ENCODE data around the gene SLC35F1. TPM values are rescaled to one million over a fixed set of nuclear protein-coding genes. Genes with fewer than 3 reads are reported as not detected.

The SLC35F1 gene
- total and polyA plus RNA-seq, 4 donors = 0.01 to 0.09 (median 0.08) TPM; not detected in 1

DNA sequence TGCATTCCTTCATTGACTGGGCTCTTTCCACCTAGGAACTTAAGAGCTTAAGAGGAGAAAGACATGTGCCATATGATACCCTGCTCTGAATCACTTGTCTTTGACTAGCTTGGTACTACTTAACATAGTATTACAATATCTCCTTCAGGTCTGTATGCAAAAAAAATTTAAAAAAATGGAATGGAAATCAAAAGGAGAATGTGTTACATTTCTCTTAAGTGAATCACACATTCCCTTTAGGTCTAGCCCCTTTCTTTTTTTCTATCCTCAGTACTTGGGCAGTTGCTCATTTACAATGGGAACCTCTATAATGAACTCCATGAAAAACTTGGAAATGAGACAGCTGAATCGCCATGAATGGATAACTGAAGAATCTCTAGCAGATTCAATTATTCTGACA, 53.8 kb downstream of the SLC35F1 start:
- no peak overlapping the region for H3K4me3 ChIP-seq (ENCODE audit: low read depth in 1 of 3, low read length in 3 of 3)
- 59% methylated on average over 1 of the region's 1 CpG for WGBS
- DNase-seq (ENCODE audit: low spot score) = no peak
- H3K9ac ChIP-seq (ENCODE audit: low read depth in 1 of 2, low read length in 2 of 2) = no peak overlapping the region
- TF ChIP-seq JUND (IDR thresholded peaks at IDR 0.05) = no peak
- no peak for TF ChIP-seq EGR1 (IDR thresholded peaks at IDR 0.05; ENCODE audit: low read depth in 2 of 2)
- no peak for TF ChIP-seq RAD21 (IDR thresholded peaks at IDR 0.05)
- TF ChIP-seq, protein P1, sequence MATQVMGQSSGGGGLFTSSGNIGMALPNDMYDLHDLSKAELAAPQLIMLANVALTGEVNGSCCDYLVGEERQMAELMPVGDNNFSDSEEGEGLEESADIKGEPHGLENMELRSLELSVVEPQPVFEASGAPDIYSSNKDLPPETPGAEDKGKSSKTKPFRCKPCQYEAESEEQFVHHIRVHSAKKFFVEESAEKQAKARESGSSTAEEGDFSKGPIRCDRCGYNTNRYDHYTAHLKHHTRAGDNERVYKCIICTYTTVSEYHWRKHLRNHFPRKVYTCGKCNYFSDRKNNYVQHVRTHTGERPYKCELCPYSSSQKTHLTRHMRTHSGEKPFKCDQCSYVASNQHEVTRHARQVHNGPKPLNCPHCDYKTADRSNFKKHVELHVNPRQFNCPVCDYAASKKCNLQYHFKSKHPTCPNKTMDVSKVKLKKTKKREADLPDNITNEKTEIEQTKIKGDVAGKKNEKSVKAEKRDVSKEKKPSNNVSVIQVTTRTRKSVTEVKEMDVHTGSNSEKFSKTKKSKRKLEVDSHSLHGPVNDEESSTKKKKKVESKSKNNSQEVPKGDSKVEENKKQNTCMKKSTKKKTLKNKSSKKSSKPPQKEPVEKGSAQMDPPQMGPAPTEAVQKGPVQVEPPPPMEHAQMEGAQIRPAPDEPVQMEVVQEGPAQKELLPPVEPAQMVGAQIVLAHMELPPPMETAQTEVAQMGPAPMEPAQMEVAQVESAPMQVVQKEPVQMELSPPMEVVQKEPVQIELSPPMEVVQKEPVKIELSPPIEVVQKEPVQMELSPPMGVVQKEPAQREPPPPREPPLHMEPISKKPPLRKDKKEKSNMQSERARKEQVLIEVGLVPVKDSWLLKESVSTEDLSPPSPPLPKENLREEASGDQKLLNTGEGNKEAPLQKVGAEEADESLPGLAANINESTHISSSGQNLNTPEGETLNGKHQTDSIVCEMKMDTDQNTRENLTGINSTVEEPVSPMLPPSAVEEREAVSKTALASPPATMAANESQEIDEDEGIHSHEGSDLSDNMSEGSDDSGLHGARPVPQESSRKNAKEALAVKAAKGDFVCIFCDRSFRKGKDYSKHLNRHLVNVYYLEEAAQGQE (IDR thresholded peaks at IDR 0.05) = no peak
- no peak for TF ChIP-seq TAF1 (conservative IDR thresholded peaks at IDR 0.05)
- no peak for TF ChIP-seq FOXA2 (IDR thresholded peaks at IDR 0.05)
- no peak for TF ChIP-seq RXRA (IDR thresholded peaks at IDR 0.05)
- TF ChIP-seq, protein P2, sequence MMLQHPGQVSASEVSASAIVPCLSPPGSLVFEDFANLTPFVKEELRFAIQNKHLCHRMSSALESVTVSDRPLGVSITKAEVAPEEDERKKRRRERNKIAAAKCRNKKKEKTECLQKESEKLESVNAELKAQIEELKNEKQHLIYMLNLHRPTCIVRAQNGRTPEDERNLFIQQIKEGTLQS (IDR thresholded peaks at IDR 0.05) = no peak
- TF ChIP-seq SP1 (IDR thresholded peaks at IDR 0.05) = no peak
- TF ChIP-seq GABPA (IDR thresholded peaks at IDR 0.05 in 1 of 2, conservative IDR thresholded peaks at IDR 0.05 in 1 of 2) = no peak
- no peak for TF ChIP-seq FOXA1 (IDR thresholded peaks at IDR 0.05)
- TF ChIP-seq, protein P3, sequence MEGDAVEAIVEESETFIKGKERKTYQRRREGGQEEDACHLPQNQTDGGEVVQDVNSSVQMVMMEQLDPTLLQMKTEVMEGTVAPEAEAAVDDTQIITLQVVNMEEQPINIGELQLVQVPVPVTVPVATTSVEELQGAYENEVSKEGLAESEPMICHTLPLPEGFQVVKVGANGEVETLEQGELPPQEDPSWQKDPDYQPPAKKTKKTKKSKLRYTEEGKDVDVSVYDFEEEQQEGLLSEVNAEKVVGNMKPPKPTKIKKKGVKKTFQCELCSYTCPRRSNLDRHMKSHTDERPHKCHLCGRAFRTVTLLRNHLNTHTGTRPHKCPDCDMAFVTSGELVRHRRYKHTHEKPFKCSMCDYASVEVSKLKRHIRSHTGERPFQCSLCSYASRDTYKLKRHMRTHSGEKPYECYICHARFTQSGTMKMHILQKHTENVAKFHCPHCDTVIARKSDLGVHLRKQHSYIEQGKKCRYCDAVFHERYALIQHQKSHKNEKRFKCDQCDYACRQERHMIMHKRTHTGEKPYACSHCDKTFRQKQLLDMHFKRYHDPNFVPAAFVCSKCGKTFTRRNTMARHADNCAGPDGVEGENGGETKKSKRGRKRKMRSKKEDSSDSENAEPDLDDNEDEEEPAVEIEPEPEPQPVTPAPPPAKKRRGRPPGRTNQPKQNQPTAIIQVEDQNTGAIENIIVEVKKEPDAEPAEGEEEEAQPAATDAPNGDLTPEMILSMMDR (IDR thresholded peaks at IDR 0.05; ENCODE audit: low read depth, low read length, missing input control) = no peak
- TF ChIP-seq, protein P4, sequence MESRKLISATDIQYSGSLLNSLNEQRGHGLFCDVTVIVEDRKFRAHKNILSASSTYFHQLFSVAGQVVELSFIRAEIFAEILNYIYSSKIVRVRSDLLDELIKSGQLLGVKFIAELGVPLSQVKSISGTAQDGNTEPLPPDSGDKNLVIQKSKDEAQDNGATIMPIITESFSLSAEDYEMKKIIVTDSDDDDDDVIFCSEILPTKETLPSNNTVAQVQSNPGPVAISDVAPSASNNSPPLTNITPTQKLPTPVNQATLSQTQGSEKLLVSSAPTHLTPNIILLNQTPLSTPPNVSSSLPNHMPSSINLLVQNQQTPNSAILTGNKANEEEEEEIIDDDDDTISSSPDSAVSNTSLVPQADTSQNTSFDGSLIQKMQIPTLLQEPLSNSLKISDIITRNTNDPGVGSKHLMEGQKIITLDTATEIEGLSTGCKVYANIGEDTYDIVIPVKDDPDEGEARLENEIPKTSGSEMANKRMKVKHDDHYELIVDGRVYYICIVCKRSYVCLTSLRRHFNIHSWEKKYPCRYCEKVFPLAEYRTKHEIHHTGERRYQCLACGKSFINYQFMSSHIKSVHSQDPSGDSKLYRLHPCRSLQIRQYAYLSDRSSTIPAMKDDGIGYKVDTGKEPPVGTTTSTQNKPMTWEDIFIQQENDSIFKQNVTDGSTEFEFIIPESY (IDR thresholded peaks at IDR 0.05) = no peak
- no peak for TF ChIP-seq HNF4A (conservative IDR thresholded peaks at IDR 0.05)
- no peak for TF ChIP-seq HNF4G (IDR thresholded peaks at IDR 0.05)
- TF ChIP-seq YY1 (IDR thresholded peaks at IDR 0.05) = no peak
- TF ChIP-seq, protein P5, sequence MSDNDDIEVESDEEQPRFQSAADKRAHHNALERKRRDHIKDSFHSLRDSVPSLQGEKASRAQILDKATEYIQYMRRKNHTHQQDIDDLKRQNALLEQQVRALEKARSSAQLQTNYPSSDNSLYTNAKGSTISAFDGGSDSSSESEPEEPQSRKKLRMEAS (IDR thresholded peaks at IDR 0.05) = no peak
- TF ChIP-seq NR2F2 (IDR thresholded peaks at IDR 0.05) = no peak
- peaks cover 0 to 4% (median 2%) of the 10 kb centered on the region in 4 donors for H3K9me3 ChIP-seq (ENCODE audit: control insufficient read depth in 4 of 4, low read length in 3 of 4)
- no peaks in the 10 kb centered on the region for H3K27me3 ChIP-seq (ENCODE audit: control insufficient read depth in 4 of 4, insufficient read depth in 4 of 4, low read length in 3 of 4)
- no peak overlapping the region for H3K27ac ChIP-seq (ENCODE audit: low read depth in 1 of 2, low read length in 2 of 2)
- H3K4me1 ChIP-seq (ENCODE audit: control insufficient read depth in 4 of 4, insufficient read depth in 4 of 4, low read length in 3 of 4) = no peaks in the 10 kb centered on the region
- no peaks in the 10 kb centered on the region for H3K36me3 ChIP-seq (ENCODE audit: control insufficient read depth in 4 of 4, insufficient read depth in 3 of 4, low read depth in 1 of 4, low read length in 3 of 4)

Data from liver (tissue), 9 donors.